SH-SY5Y (cell line): ENCODE results near the gene PSMA7.

Experiments used
- GATA2 ChIP-seq: IDR thresholded peaks from 2 replicates; pipeline ENCODE4 v1.6.1; 2011; ENCODE audit warnings: mild to moderate bottlenecking, low read depth, low read length
- GATA3 ChIP-seq: IDR thresholded peaks from 2 replicates; pipeline ENCODE4 v1.6.1; 2011; ENCODE audit warnings: low read depth, mild to moderate bottlenecking, low read length, moderate library complexity

DNA sequence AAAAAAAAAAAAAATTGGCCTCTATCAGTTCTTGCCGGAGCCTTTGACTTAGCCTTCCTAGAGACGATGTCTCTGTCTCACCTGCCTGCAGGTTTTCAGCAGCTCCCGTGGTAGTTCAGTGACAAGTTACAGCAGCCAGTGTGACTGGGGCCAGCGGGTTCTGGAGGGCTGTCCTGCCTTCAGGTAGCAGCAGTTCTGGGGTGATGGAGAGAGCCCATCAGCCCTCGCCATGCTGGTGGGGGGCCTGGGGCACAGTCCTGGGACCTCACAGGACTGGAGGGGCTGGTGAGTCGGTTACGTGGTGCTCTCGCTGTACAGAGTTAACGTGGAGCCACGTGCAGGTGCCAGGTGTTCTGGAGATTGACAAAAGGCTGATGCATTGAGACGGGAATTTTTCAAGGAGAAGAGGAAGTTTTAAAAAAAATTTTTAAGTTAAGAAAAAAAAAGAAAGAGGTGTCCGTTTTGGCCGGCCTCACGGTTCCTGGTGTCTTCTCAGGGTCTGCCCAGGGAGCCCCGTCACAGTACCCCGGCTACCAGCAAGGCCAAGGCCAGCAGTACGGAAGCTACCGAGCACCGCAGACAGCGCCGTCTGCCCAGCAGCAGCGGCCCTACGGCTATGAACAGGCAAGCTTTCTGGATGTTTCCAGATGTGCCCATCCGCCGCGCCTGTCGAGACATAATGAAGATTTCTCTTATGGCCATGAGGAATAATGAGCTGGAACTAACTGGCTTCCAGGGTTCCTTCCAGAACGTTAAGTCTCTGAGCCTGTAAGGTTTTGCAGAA, 31.0 kb upstream of the PSMA7 start:
- TF ChIP-seq GATA2 (no peak), GATA3 (no peak)
